ENCODE data around the gene NFIC. TPM values are rescaled to one million over a fixed set of nuclear protein-coding genes. Genes with fewer than 3 reads are reported as not detected.

NFIC gene
- total RNA-seq, 2 experiments from 2014 or later = 11.9 to 12.8 TPM

- no peak overlapping the region for H3K27ac Mint-ChIP-seq
Measured at GRCh38 chr19:3402631-3403443, 36.5 kb downstream of the NFIC start.

GRCh38 chr19:3403489-3404323 lies 37.3 kb downstream of the NFIC start:
- Mint-ChIP-seq H3K4me1 (ENCODE audit: low read depth) (no peaks in the 10 kb centered on the region), H3K9me3 (no peaks in the 10 kb centered on the region), H3K4me3 (no peak overlapping the region), H3K36me3 (ENCODE audit: low read depth) (peaks cover 4% of the 10 kb centered on the region), H3K27me3 (ENCODE audit: low read depth) (no peaks in the 10 kb centered on the region), H3K27ac (no peak overlapping the region)
- intact Hi-C loops (cut with micrococcal nuclease) = no loop called here
- CTCF ChIA-PET = no interaction called here
- DNase-seq = no peak

More at GRCh38 chr19:3402631-3403443, 36.5 kb downstream of the NFIC start:
- no peak for DNase-seq
- no peak overlapping the region for H3K4me3 Mint-ChIP-seq
- CTCF ChIA-PET = no interaction called here
- no peaks in the 10 kb centered on the region for H3K4me1 Mint-ChIP-seq (ENCODE audit: low read depth)
- H3K36me3 Mint-ChIP-seq (ENCODE audit: low read depth) = peaks cover 4% of the 10 kb centered on the region
- no peaks in the 10 kb centered on the region for H3K27me3 Mint-ChIP-seq (ENCODE audit: low read depth)
- no peaks in the 10 kb centered on the region for H3K9me3 Mint-ChIP-seq
- intact Hi-C loops (cut with micrococcal nuclease) = no loop called here

GRCh38 chr19:3404324-3405260 lies 38.2 kb downstream of the NFIC start:
- no peaks in the 10 kb centered on the region for H3K4me1 Mint-ChIP-seq (ENCODE audit: low read depth)
- CTCF ChIA-PET = no interaction called here
- intact Hi-C loops (cut with micrococcal nuclease) = no loop called here
- no peak for DNase-seq
- H3K27me3 Mint-ChIP-seq (ENCODE audit: low read depth) = no peaks in the 10 kb centered on the region
- H3K9me3 Mint-ChIP-seq = no peaks in the 10 kb centered on the region
- no peak overlapping the region for H3K27ac Mint-ChIP-seq
- peaks cover 4% of the 10 kb centered on the region for H3K36me3 Mint-ChIP-seq (ENCODE audit: low read depth)
- H3K4me3 Mint-ChIP-seq = no peak overlapping the region

GRCh38 chr19:3405261-3405653 lies 38.9 kb downstream of the NFIC start:
- intact Hi-C loops (cut with micrococcal nuclease) = no loop called here
- CTCF ChIA-PET = interaction anchor here (0.6 kb wide), 1 partner anchor 81 kb away, joined by 3 read pairs; no protein-coding TSS in a partner anchor
- no peak overlapping the region for H3K27ac Mint-ChIP-seq

GRCh38 chr19:3406571-3407111 lies 40.3 kb downstream of the NFIC start:
- intact Hi-C loops (cut with micrococcal nuclease) = no loop called here
- DNase-seq = no peak
- CTCF ChIA-PET = interaction anchor here (1.6 kb wide), 1 partner anchor 23 kb away, joined by 5 read pairs; no protein-coding TSS in a partner anchor
- Mint-ChIP-seq H3K9me3 (no peaks in the 10 kb centered on the region), H3K4me1 (ENCODE audit: low read depth) (no peaks in the 10 kb centered on the region), H3K36me3 (ENCODE audit: low read depth) (peaks cover 4% of the 10 kb centered on the region), H3K27ac (no peak overlapping the region), H3K27me3 (ENCODE audit: low read depth) (no peaks in the 10 kb centered on the region), H3K4me3 (no peak overlapping the region)

More at GRCh38 chr19:3405261-3405653, 38.9 kb downstream of the NFIC start:
- no peak for DNase-seq
- Mint-ChIP-seq H3K36me3 (ENCODE audit: low read depth) (peaks cover 4% of the 10 kb centered on the region), H3K9me3 (no peaks in the 10 kb centered on the region), H3K4me1 (ENCODE audit: low read depth) (no peaks in the 10 kb centered on the region), H3K4me3 (no peak overlapping the region), H3K27me3 (ENCODE audit: low read depth) (no peaks in the 10 kb centered on the region)

- Mint-ChIP-seq H3K9me3 (no peaks in the 10 kb centered on the region), H3K4me1 (ENCODE audit: low read depth) (no peaks in the 10 kb centered on the region), H3K36me3 (ENCODE audit: low read depth) (no peaks in the 10 kb centered on the region), H3K27ac (no peak overlapping the region), H3K27me3 (ENCODE audit: low read depth) (no peaks in the 10 kb centered on the region), H3K4me3 (no peak overlapping the region)
- CTCF ChIA-PET = interaction anchor here (1.6 kb wide), 1 partner anchor 22 kb away, joined by 5 read pairs; no protein-coding TSS in a partner anchor
- intact Hi-C loops (cut with micrococcal nuclease) = no loop called here
- DNase-seq = no peak
Measured at GRCh38 chr19:3407556-3408516, 41.5 kb downstream of the NFIC start.

- CTCF ChIA-PET = no interaction called here
- Mint-ChIP-seq H3K4me1 (ENCODE audit: low read depth) (no peaks in the 10 kb centered on the region), H3K9me3 (no peaks in the 10 kb centered on the region)
Measured at GRCh38 chr19:3408996-3409345, 42.6 kb downstream of the NFIC start.

GRCh38 chr19:3409346-3410064 lies 43.1 kb downstream of the NFIC start:
- no peaks in the 10 kb centered on the region for H3K36me3 Mint-ChIP-seq (ENCODE audit: low read depth)
- DNase-seq = no peak
- no peaks in the 10 kb centered on the region for H3K4me1 Mint-ChIP-seq (ENCODE audit: low read depth)
- no peaks in the 10 kb centered on the region for H3K9me3 Mint-ChIP-seq
- no peak overlapping the region for H3K4me3 Mint-ChIP-seq
- no peaks in the 10 kb centered on the region for H3K27me3 Mint-ChIP-seq (ENCODE audit: low read depth)
- H3K27ac Mint-ChIP-seq = no peak overlapping the region
- intact Hi-C loops (cut with micrococcal nuclease) = no loop called here
- CTCF ChIA-PET = interaction anchor here (1.1 kb wide), 2 partner anchors 11 to 63 kb away, joined by 3 read pairs; no protein-coding TSS in a partner anchor

More at GRCh38 chr19:3408996-3409345, 42.6 kb downstream of the NFIC start:
- no peaks in the 10 kb centered on the region for H3K27me3 Mint-ChIP-seq (ENCODE audit: low read depth)
- no peaks in the 10 kb centered on the region for H3K36me3 Mint-ChIP-seq (ENCODE audit: low read depth)
- H3K4me3 Mint-ChIP-seq = no peak overlapping the region
- H3K27ac Mint-ChIP-seq = no peak overlapping the region
- no peak for DNase-seq
- intact Hi-C loops (cut with micrococcal nuclease) = no loop called here

GRCh38 chr19:3411636-3412035 lies 45.3 kb downstream of the NFIC start:
- H3K27me3 Mint-ChIP-seq (ENCODE audit: low read depth) = no peaks in the 10 kb centered on the region
- no peak for DNase-seq
- no peak overlapping the region for H3K4me3 Mint-ChIP-seq
- intact Hi-C loops (cut with micrococcal nuclease) = no loop called here
- no peaks in the 10 kb centered on the region for H3K36me3 Mint-ChIP-seq (ENCODE audit: low read depth)
- CTCF ChIA-PET = interaction anchor here (0.5 to 0.6 kb wide), 2 partner anchors 15 to 16 kb away, joined by 3 to 4 read pairs; no protein-coding TSS in a partner anchor
- no peaks in the 10 kb centered on the region for H3K4me1 Mint-ChIP-seq (ENCODE audit: low read depth)
- H3K9me3 Mint-ChIP-seq = no peaks in the 10 kb centered on the region
- no peak overlapping the region for H3K27ac Mint-ChIP-seq

- intact Hi-C loops (cut with micrococcal nuclease) = no loop called here
- Mint-ChIP-seq H3K36me3 (ENCODE audit: low read depth) (no peaks in the 10 kb centered on the region), H3K9me3 (no peaks in the 10 kb centered on the region), H3K27me3 (ENCODE audit: low read depth) (no peaks in the 10 kb centered on the region), H3K4me3 (no peak overlapping the region), H3K27ac (no peak overlapping the region), H3K4me1 (ENCODE audit: low read depth) (no peaks in the 10 kb centered on the region)
- CTCF ChIA-PET = interaction anchor here (0.5 to 0.6 kb wide), 2 partner anchors 15 to 16 kb away, joined by 3 to 4 read pairs; no protein-coding TSS in a partner anchor
- DNase-seq = no peak
Measured at GRCh38 chr19:3412066-3412465, 45.7 kb downstream of the NFIC start.
